GM12801 (cell line): ENCODE measurements around the gene MAN1A2.

Experiments
- TF ChIP-seq, protein P1 (sequence below): IDR thresholded peaks from one replicate; pipeline ENCODE4 v1.5.1; 2011; ENCODE audit warnings: control low read depth; ENCODE audit not compliant: insufficient read length; ENCODE audit errors: extremely low read depth

MAN1A2 gene

DNA sequence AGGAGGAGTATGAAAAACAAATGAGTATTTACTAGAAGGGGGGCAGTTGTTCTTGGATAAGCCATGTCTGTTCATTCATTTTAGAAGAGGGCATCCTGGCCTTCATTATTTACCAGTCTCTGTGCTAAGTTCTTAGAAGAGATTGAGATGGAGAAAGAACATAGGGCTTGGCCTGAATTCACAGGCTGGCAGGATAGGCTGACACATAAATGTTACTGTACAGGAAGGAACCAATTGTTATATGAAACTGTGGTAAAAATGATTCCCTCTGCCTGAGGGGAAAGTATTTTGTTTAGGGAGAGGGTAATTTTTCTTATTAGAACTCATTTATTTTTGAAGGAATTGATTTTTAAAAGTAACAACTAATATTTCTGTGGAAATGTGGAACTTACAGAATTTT, 99.5 kb downstream of the MAN1A2 start:
- TF ChIP-seq, protein P1, sequence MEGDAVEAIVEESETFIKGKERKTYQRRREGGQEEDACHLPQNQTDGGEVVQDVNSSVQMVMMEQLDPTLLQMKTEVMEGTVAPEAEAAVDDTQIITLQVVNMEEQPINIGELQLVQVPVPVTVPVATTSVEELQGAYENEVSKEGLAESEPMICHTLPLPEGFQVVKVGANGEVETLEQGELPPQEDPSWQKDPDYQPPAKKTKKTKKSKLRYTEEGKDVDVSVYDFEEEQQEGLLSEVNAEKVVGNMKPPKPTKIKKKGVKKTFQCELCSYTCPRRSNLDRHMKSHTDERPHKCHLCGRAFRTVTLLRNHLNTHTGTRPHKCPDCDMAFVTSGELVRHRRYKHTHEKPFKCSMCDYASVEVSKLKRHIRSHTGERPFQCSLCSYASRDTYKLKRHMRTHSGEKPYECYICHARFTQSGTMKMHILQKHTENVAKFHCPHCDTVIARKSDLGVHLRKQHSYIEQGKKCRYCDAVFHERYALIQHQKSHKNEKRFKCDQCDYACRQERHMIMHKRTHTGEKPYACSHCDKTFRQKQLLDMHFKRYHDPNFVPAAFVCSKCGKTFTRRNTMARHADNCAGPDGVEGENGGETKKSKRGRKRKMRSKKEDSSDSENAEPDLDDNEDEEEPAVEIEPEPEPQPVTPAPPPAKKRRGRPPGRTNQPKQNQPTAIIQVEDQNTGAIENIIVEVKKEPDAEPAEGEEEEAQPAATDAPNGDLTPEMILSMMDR = no peak

DNA sequence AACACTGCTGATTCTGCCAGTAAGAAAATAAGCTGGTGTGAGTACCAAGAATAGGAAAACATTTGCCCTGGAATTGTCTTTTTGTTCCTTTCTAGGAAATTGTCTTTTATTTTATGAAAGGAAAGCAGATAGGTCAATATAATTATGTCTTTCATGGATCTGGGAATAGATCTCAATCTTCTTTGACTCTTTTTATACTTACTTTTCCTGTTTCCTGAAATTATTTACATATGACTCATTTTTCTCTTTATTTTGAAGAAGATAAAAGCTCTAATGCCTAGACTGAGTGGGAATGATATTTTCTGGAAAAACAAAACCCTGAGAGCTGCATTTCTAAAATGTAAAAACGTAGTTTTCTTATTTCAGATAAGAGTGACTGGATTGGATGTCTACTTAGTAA, 100.1 kb downstream of the MAN1A2 start:
- TF ChIP-seq, protein P1 = no peak

DNA sequence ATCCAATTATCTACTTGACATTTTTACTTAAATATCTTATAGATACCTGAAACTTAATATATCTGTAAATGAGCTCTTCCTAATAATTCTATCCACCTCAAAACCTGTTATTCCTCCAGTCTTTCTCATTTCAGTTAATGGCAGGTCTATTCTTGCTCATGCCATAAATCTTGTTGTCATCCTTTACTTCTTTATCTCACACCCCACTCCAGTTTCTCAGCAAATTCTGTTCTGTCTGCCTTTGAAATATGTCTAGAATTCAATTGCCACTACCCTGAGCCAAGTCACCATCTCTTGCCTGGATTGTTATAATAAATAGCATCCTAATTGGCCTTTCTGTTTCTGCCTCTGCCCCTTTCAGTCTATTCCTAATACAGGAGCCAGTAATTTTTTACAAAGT, 105.8 kb downstream of the MAN1A2 start:
- TF ChIP-seq, protein P1 = no peak

DNA sequence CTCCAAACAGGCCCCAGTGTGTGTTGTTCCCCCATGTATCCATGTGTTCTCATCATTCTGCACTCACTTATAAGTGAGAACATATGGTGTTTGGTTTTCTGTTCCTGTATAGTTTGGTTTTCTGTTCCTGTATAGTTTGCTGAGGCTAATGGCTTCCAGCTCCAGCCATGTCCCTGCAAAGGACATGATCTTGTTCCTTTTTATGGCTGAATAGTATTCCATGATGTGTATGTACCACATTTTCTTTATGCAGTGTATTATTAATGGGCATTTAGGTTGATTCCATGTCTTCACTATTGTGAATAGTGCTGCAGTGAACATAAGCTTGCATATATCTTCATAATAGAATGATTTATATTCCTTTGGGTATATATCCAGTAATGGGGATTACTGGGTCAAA, 111.8 kb downstream of the MAN1A2 start:
- TF ChIP-seq, protein P1 = no peak

DNA sequence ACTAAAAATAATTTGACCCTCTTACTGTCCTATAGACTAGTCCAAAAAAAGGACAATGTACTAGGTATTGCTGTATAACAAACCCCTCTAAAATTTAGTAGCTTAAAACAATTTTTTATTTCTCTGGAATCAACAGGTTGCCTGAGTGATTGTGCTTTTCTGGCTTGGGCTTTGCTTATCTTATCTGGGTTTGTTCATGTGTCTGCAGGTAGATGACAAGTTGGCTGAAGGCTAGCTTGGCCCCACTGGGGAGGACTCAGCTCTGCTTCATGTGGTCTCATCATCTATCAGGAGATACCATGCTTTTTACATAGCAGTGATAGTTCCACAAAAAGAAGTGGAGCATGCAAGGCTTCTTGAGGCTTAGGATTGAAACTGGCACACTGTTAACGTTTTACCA, 114.2 kb downstream of the MAN1A2 start:
- TF ChIP-seq, protein P1 = no peak

DNA sequence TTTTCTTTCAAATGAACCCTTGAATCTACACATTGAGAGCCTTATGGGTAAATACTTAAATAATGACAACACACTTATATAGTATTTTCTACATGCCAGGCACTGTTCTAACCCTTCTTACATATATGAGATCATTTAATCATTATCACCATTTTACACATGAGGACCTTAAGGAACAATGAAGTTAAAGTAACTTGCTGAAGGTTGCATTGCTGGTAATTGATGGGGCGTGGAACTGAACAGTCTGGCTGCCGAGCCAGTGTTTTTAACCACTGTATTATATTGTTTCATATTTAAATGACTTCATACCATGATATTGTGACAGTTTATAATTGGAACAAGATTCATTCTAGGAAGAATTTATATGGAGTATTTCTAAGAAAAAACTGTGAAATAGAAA, 126.7 kb downstream of the MAN1A2 start:
- TF ChIP-seq, protein P1 = no peak

DNA sequence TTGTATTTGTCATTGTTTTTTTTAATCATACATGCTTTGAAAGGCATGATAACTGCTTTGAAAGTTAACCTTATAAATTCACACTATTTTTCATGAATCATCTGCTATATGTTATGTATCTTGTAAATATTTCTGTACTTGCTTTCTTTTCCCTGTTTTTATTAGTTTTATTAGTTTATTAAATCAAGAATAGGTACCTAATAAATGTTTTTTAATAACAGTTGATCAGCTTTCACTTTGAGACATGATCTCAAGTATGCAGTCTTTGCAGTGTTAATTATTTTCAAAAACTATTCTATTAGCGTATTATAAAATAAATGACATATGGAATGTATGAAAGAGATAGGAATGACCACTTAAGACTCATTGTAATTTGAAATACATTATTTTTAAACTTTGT, 127.8 kb downstream of the MAN1A2 start:
- TF ChIP-seq, protein P1 = no peak

DNA sequence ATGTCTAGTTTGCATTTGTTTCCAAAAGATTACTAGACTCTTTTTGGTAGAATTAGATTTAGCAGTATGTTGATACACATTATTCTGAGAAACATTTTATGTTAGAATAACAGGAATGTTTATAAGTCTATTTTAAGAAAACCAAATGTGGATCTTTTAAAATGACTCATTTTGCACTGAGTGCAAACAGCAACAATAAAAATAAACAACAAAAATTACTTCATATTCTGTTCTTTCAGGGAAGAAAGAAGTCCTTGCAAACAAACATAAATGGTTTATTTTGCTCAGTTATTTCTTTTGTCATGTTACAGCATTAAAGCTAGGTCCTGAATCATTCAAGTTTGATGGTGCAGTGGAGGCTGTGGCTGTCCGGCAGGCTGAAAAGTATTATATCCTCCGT, 131.8 kb downstream of the MAN1A2 start:
- TF ChIP-seq, protein P1 = no peak
